GOT3 (cell line): ENCODE data around the gene MPO.

Source experiments
- DNase-seq: peaks from one replicate; lab custom pipeline; 2025; ENCODE audit warnings: mixed read lengths; lab: John Stamatoyannopoulos, UW

Gene MPO

GRCh38 chr17:58279736-58280479 is 827 bp downstream of the MPO start:
- DNase-seq, result no peak

- DNase-seq, result no peak
Measured at GRCh38 chr17:58279016-58279711, 1.6 kb downstream of the MPO start.

- no peak for DNase-seq
Measured at GRCh38 chr17:58278661-58279015, 2.1 kb downstream of the MPO start.

GRCh38 chr17:58277802-58278595 is 2.7 kb downstream of the MPO start:
- no peak for DNase-seq

GRCh38 chr17:58277107-58277801 is 3.5 kb downstream of the MPO start:
- DNase-seq, result no peak

GRCh38 chr17:58276423-58276822 is 4.3 kb downstream of the MPO start:
- no peak for DNase-seq

- no peak for DNase-seq
Measured at GRCh38 chr17:58275417-58275816, 5.3 kb downstream of the MPO start.

GRCh38 chr17:58273453-58274104 is 7.2 kb downstream of the MPO start:
- DNase-seq, result no peak

- DNase-seq, result no peak
Measured at GRCh38 chr17:58272367-58273280, 8.1 kb downstream of the MPO start.

- no peak for DNase-seq
Measured at GRCh38 chr17:58271216-58271931, 9.4 kb downstream of the MPO start.

GRCh38 chr17:58270476-58271215 is 10.1 kb downstream of the MPO start:
- no peak for DNase-seq

- DNase-seq, result no peak
Measured at GRCh38 chr17:58269557-58270291, 11.0 kb downstream of the MPO start.

- DNase-seq, result no peak
Measured at GRCh38 chr17:58268774-58269556, 11.8 kb downstream of the MPO start.

- no peak for DNase-seq
Measured at GRCh38 chr17:58268326-58268725, 12.4 kb downstream of the MPO start.

GRCh38 chr17:58267347-58268324 is 13.1 kb downstream of the MPO start:
- DNase-seq, result no peak
